K562 (cell line): ENCODE measurements around the gene FAM171A1. TPM values are rescaled to one million over a fixed set of nuclear protein-coding genes. Genes with fewer than 3 reads are reported as not detected.

Source experiments
- BHLHE40 ChIP-seq: IDR thresholded peaks from 2 replicates; pipeline ENCODE4 v1.6.1; 2011; ENCODE audit warnings: low read length, improper control_type of control experiment
- ETV5 ChIP-seq: sonication (generic); formaldehyde crosslinking; IDR thresholded peaks from 2 replicates; pipeline ENCODE4 v1.4.0; 2020; ENCODE audit warnings: low read depth, mild to moderate bottlenecking, missing genetic modification reagents
- GATA2 ChIP-seq: sonication (generic); formaldehyde crosslinking; IDR thresholded peaks from 2 replicates; pipeline ENCODE4 v1.4.0; 2020; ENCODE audit warnings: mild to moderate bottlenecking, missing genetic modification reagents
- ILF3 ChIP-seq: fragments of 450-650 bp; IDR thresholded peaks from 2 replicates; pipeline ENCODE4 v1.6.1; 2018; ENCODE audit warnings: antibody characterized with exemption, mild to moderate bottlenecking, moderate library complexity, borderline replicate concordance
- KAT7 ChIP-seq: sonication (generic); formaldehyde crosslinking; IDR thresholded peaks from 2 replicates; pipeline ENCODE4 v1.8.0; 2022; ENCODE audit warnings: missing genetic modification reagents, mild to moderate bottlenecking, borderline replicate concordance
- NR2C2 ChIP-seq, 2 experiments: fragments of 200-800 bp in 1 of 2; sonication (Bioruptor generic) in 1 of 2; sonication (generic) in 1 of 2; formaldehyde crosslinking in 1 of 2; IDR thresholded peaks; 2 replicates each; pipeline versions ENCODE4 v1.6.1 to v1.8.0; 2016 to 2022; ENCODE audit warnings: mild to moderate bottlenecking in 1 of 2, missing compliant biosample characterization in 1 of 2, missing genetic modification characterization in 1 of 2, missing genetic modification reagents in 1 of 2
- RCOR1 ChIP-seq, 2 experiments: IDR thresholded peaks; 2 replicates each; pipeline ENCODE4 v1.6.1; 2012; ENCODE audit warnings: low read depth in 2 of 2, low read length in 2 of 2, borderline replicate concordance in 1 of 2, improper control_type of control experiment in 1 of 2
- ZBTB12 ChIP-seq: fragments of 250-450 bp; sonication (Bioruptor Pico); IDR thresholded peaks from 2 replicates; pipeline ENCODE4 v1.4.0; 2020
- ZNF395 ChIP-seq: fragments of 200-800 bp; sonication (Bioruptor generic); IDR thresholded peaks from 2 replicates; pipeline ENCODE4 v1.6.1; 2017; ENCODE audit warnings: missing genetic modification characterization, missing compliant biosample characterization
- polyA plus RNA-seq, 8 experiments: library from polyadenylated mRNA; depleted of rRNA in 4 of 8; stranded (reverse) in 5 of 8; unstranded in 3 of 8; fragments of >200 nt; fragmentation: Nextera tagmentation in 2 of 8; fragmentation: Illumina TruSeq in 1 of 8; extraction: Ambion mirVana in 2 of 8; extraction: Trizol in 1 of 8; gene quantifications; 2 replicates each; pipeline versions ENCODE4 v1.2.1 to v1.2.3, GENCODE V29; 2011 to 2014; ENCODE audit warnings: inconsistent platforms in 1 of 8, missing spikeins in 1 of 8
- total RNA-seq, 7 experiments: library from RNA; depleted of rRNA in 6 of 7; stranded (reverse); fragments of >200 nt in 6 of 7; fragmentation: Illumina TruSeq in 2 of 7; extraction: Trizol in 2 of 7; gene quantifications; 2 replicates each; pipeline versions ENCODE4 v1.2.1 to v1.2.3, GENCODE V29; 2011 to 2021; ENCODE audit warnings: low replicate concordance in 1 of 7
- TF ChIP-seq, protein P1 (sequence below): sonication (generic); formaldehyde crosslinking; IDR thresholded peaks from 2 replicates; pipeline ENCODE4 v1.8.1; 2023; ENCODE audit warnings: mild to moderate bottlenecking, missing genetic modification reagents, moderate library complexity

Gene FAM171A1
- total and polyA plus RNA-seq, 9 of the 15 experiments (the other 6 are each of a cell fraction or from before 2014, with no cell fraction given) = 0.51 to 8.2 (median 4.8) TPM

- 0 out of 2 replicates have a peak, but pooled peaks have one; percentile 29 for TF ChIP-seq ZNF395
- TF ChIP-seq ZBTB12 (CRISPR knock-in tag) = 0 out of 2 replicates have a peak, but pooled peaks have one; percentile 22
- TF ChIP-seq, protein P1, sequence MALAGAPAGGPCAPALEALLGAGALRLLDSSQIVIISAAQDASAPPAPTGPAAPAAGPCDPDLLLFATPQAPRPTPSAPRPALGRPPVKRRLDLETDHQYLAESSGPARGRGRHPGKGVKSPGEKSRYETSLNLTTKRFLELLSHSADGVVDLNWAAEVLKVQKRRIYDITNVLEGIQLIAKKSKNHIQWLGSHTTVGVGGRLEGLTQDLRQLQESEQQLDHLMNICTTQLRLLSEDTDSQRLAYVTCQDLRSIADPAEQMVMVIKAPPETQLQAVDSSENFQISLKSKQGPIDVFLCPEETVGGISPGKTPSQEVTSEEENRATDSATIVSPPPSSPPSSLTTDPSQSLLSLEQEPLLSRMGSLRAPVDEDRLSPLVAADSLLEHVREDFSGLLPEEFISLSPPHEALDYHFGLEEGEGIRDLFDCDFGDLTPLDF = no peak
- TF ChIP-seq BHLHE40 = 0 out of 2 replicates have a peak, but pooled peaks have one; percentile 13
- no peak for TF ChIP-seq KAT7 (CRISPR knock-in tag)
- TF ChIP-seq GATA2 = peak; percentile 86
- TF ChIP-seq RCOR1 (IDR thresholded peaks at IDR 0.05; ENCODE audit: borderline replicate concordance in 1 of 2, low read depth in 2 of 2, low read length in 2 of 2) = peak in 1 of 2 experiments; percentile 44; a peak in 1 of 4 replicates
- no peak for TF ChIP-seq ILF3
- peak; percentile 54 for TF ChIP-seq ETV5
- TF ChIP-seq NR2C2 (CRISPR knock-in tag; IDR thresholded peaks at IDR 0.05) = no peak
- TF ChIP-seq NR2C2 (tag; IDR thresholded peaks at IDR 0.05) = 0 out of 2 replicates have a peak, but pooled peaks have one; percentile 17
Measured at GRCh38 chr10:15344876-15345285, 26.2 kb downstream of the FAM171A1 start (continued).
